H1 (cell line): ENCODE results near the gene MAP7. TPM values are rescaled to one million over a fixed set of nuclear protein-coding genes. Genes with fewer than 3 reads are reported as not detected.

Source experiments
- ATF3 ChIP-seq: IDR thresholded peaks from 2 replicates; pipeline ENCODE4 v1.6.1; 2011; ENCODE audit warnings: low read depth, mild to moderate bottlenecking, low read length; ENCODE audit not compliant: insufficient read depth
- EGR1 ChIP-seq: IDR thresholded peaks from 2 replicates; pipeline ENCODE4 v1.6.1; 2011; ENCODE audit warnings: low read depth, low read length, borderline replicate concordance
- polyA plus RNA-seq, 7 experiments: library from polyadenylated mRNA; depleted of rRNA in 3 of 7; stranded (reverse) in 5 of 7; unstranded in 2 of 7; fragments of >200 nt in 5 of 7; fragments of 200-250 nt in 2 of 7; gene quantifications; 1 replicate in 5 of 7; 2 replicates in 1 of 7; 4 replicates in 1 of 7; pipeline versions ENCODE4 v1.2.1 to v1.2.3, GENCODE V29; 2011 to 2013; ENCODE audit warnings: missing spikeins in 2 of 7, mixed read lengths in 2 of 7
- total RNA-seq: library from RNA; stranded (reverse); fragmentation: NEBNext Ultra II Directional; extraction: Animal tissue kit (Norgen Biotek cat#: 25700); gene quantifications from 2 replicates; pipeline ENCODE4 v1.2.1, GENCODE V29; 2021
- TF ChIP-seq, protein P1 (sequence below), 3 experiments: IDR thresholded peaks; 1 replicate in 2 of 3; 2 replicates in 1 of 3; pipeline versions ENCODE4 v1.5.1 to v1.6.1; 2011; ENCODE audit warnings: low read length in 3 of 3, mild to moderate bottlenecking in 3 of 3, inconsistent platforms in 2 of 3, low read depth in 1 of 3, moderate library complexity in 1 of 3; ENCODE audit not compliant: insufficient read depth in 1 of 3; ENCODE audit errors: control extremely low read depth in 1 of 3

The MAP7 gene
- total and polyA plus RNA-seq, 2 of the 8 experiments (the other 6 are each of a cell fraction or from before 2014, with no cell fraction given): 13.5 to 66.9 TPM

DNA sequence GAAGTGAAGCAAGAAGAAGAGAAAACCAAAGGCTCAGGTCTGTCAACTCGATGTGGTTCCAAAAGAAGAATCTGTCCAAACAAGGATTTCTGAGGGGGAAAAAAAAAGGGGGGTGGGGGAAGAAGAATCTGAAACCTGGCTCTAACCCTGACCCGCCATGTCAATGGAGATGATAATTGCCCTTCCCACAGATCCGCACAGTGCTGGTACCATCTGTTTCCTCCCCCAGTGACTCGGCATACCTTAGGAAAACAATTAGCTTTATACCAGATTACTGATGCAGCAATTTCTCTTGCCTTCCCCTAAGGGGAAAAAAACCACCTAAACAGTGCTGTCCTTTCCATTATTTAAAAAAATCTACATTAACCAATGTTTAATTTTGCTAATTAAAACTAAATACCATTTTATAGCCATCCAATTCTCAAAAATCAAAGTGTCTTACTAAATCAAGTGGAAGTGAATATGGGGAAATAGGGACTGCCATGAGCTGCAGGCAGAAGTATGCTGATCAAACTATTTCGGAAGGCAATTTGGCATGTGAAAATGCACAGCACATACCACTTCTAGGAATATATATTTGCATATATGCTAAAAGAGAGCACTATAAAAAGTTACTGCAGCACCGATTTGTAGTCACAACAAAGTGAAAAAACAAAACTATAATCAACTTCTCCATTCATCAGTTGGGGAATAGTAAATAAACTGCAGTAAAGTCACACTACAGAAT lies 46.8 kb downstream of the MAP7 start (continued):
- TF ChIP-seq, protein P1, sequence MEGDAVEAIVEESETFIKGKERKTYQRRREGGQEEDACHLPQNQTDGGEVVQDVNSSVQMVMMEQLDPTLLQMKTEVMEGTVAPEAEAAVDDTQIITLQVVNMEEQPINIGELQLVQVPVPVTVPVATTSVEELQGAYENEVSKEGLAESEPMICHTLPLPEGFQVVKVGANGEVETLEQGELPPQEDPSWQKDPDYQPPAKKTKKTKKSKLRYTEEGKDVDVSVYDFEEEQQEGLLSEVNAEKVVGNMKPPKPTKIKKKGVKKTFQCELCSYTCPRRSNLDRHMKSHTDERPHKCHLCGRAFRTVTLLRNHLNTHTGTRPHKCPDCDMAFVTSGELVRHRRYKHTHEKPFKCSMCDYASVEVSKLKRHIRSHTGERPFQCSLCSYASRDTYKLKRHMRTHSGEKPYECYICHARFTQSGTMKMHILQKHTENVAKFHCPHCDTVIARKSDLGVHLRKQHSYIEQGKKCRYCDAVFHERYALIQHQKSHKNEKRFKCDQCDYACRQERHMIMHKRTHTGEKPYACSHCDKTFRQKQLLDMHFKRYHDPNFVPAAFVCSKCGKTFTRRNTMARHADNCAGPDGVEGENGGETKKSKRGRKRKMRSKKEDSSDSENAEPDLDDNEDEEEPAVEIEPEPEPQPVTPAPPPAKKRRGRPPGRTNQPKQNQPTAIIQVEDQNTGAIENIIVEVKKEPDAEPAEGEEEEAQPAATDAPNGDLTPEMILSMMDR (IDR thresholded peaks at IDR 0.05; ENCODE audit: control extremely low read depth in 1 of 3, insufficient read depth in 1 of 3, low read depth in 1 of 3, low read length in 3 of 3): no peak
- TF ChIP-seq EGR1 (no peak), ATF3 (no peak)
